Globus pallidus (tissue), 1 donor: ENCODE results near the gene MBD5.

Experiments used
- DNase-seq: peaks from one replicate; pipeline ENCODE4 v3.0.0-alpha.2; 2015; ENCODE audit warnings: low spot score

MBD5 gene

DNA sequence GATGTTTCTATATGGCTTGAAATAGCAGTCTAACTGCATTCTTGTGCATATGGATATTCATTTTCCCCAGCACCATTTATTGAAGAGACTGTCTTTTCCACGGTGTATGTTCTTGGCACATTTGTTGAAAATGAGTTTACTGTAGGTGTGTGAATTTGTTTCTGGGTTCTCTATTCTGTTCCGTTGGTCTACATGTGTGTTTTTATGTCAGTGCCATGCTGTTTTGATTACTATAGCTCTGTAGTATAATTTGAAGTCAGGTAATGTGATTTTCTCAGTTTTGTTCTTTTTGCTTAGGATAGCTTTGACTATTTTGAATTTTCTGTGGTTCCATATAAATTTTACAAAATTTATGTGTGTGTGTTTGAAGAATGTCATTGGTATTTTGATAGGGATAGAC lies 201.0 kb downstream of the MBD5 start:
- no peak for DNase-seq

DNA sequence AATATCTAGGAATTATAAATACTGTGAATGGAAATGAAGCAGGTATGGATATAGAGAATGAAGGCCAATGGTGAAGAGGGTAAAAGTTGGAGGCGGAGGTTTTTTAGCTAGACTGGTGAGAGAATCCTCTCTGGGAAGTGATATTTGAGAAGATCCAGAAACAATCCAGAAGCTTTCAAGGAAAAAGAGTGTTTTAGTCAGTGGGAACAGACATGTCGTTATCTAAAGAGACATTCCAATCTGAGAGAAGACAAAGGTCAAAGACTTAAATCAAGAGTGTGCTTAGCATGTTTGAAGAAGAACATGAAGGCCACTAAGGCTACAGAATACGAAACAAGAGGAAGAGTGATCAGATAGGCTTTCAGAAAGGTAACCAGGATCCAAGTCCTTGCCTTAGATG lies 211.0 kb downstream of the MBD5 start:
- no peak for DNase-seq

GRCh38 chr2:148234143-148234542 lies 213.3 kb downstream of the MBD5 start:
- DNase-seq: no peak

GRCh38 chr2:148237911-148238310 lies 217.0 kb downstream of the MBD5 start:
- DNase-seq: no peak

GRCh38 chr2:148238561-148238960 lies 217.7 kb downstream of the MBD5 start:
- no peak for DNase-seq

DNA sequence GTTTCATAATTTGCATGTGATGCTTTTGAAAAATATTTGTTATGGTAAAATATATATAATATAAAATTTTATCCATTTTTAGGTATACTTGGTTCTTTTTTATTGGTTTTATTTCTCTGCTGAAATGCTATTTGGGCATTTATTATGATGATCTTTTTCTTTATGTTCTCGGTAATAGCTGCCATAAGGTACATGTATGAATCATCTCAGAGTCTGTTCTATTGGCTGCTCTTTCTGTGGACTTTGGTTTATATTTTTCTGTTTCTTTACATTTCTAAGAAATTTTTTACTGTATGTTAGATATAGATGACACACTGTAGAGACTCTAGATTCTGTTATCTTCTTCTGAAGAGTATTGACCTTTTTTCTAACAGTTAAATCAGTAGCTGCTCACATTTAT lies 219.9 kb downstream of the MBD5 start:
- DNase-seq: no peak

- no peak for DNase-seq
These were observed 223.9 kb downstream of the MBD5 start for GRCh38 chr2:148244593-148245292.

- no peak for DNase-seq
These were observed 231.1 kb downstream of the MBD5 start for GRCh38 chr2:148251993-148252392.

GRCh38 chr2:148252646-148253045 lies 231.8 kb downstream of the MBD5 start:
- DNase-seq: no peak

DNA sequence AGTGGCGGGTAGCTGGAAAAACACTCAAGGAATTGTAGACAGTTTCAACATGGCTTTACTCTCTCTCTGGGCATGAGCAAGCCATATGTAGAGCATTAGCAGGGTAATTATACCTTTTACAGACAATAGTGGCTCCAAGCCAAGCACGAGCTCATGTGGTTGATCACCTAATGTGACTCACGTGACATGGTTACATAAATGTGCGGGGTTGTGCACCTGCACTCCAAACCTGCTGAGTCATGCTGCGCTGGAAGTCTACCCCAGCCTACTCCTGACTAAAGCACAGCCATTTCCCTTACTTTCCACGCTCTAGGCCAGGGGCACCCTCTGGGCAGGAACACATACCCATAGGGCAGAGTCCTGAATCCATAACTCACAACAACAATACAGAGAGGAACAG lies 232.8 kb downstream of the MBD5 start:
- DNase-seq: no peak

DNA sequence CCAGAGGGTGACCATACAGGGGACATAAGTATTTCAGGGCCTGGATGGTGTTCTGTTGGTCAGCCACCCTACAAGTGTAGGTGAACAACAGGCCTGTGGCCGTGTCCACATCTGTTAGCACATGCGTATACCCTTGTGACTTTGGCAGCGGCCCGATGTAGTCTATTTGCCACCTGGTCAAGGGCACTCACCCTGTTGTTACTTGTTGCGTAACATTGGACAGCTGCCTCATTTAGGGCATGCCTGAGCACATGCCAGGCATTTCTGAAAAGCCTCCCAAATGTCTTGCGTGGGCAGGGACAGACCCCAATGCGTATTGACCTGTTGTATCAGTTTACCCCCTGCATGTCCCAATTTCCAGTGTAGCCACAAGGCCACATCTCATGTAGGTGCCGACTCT lies 235.0 kb downstream of the MBD5 start:
- DNase-seq: no peak

- DNase-seq: no peak
These were observed 236.4 kb downstream of the MBD5 start for GRCh38 chr2:148257276-148257675.

GRCh38 chr2:148258124-148258523 lies 237.2 kb downstream of the MBD5 start:
- no peak for DNase-seq

- DNase-seq: no peak
These were observed 238.8 kb downstream of the MBD5 start for GRCh38 chr2:148259674-148260073.

GRCh38 chr2:148263890-148264289 lies 243.0 kb downstream of the MBD5 start:
- no peak for DNase-seq

DNA sequence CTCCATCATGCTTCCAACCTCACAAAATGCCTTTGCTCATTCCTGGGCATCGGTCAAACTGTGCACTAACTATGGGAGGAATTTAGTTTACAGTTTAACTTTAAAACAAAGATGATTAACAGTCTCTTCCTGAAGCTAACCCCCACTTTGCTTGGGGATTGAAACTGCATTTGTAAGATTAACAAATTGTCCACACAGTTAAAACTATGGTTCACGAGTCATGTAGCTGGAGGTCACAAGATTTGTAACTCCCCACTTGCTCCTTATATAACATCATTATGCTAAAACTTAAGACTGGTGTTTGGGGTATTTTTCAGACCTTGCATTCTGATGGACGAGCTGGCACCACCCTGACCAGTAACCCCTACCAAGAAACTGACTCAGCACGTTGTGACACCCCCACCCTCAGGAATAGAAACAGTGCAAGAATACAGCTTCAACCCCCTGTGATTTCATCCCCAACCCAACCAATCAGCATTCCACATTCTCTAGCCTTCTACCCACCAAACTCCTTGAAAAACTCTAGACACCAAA lies 252.3 kb downstream of the MBD5 start:
- DNase-seq: no peak

DNA sequence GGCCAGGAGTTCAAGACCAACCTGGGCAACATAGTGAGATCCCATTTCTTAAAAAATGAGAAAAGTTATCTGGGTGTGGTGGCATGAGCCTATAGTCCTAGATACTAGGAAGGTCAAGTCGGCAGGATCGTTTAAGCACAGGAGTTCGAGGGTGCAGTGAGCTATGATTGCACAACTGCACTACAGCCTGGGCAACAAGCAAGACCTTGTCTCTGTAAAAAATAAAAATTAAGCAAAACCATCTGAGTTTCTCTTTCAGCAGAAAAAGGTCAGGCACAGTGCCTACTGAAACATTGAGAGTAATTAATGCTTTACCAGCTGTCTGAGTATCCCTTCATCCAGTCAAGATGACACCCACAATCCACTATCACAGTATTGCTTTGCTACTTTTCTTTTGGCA lies 258.3 kb downstream of the MBD5 start:
- no peak for DNase-seq

- no peak for DNase-seq
These were observed 261.3 kb downstream of the MBD5 start for GRCh38 chr2:148282201-148282600.

GRCh38 chr2:148292431-148292830 lies 271.5 kb downstream of the MBD5 start:
- no peak for DNase-seq

- DNase-seq: no peak
These were observed 277.3 kb downstream of the MBD5 start for GRCh38 chr2:148298196-148298595.

DNA sequence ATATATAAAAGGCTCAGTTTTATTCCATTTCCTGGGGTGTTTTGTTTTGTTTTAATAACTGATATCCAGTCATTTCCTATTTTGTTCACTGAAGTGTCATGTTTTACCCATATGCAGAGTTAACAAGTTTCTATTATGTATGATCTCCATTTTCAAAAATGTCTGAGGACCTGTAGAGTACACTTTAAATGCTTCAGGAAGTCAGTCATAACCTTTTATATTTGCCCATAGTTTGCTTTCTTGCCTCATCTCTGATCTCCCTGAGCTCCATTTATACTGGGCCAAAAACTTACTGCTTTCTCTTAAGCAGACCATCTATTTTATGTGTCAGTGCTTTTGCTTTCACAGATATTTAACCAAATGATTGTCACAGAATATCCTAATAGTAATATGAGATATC lies 278.7 kb downstream of the MBD5 start:
- no peak for DNase-seq

GRCh38 chr2:148300544-148300943 lies 279.7 kb downstream of the MBD5 start:
- DNase-seq: no peak

GRCh38 chr2:148301362-148301761 lies 280.5 kb downstream of the MBD5 start:
- DNase-seq: no peak

- DNase-seq: no peak
These were observed 281.6 kb downstream of the MBD5 start for GRCh38 chr2:148302526-148302925.
